Calu3 (cell line): ENCODE measurements around the gene SLBP. TPM values are rescaled to one million over a fixed set of nuclear protein-coding genes. Genes with fewer than 3 reads are reported as not detected.

Source experiments
- BruUV-seq: library from RNA; stranded (reverse); fragments of 400-500 nt; replicated peaks from 2 replicates; lab custom pipeline; 2021; lab: Mats Ljungman, UMichigan
- CTCF ChIA-PET: fragments of 300-600 bp; sonication (Branson Sonifier 250); formaldehyde crosslinking; loops from one replicate; lab custom pipeline; 2022; ENCODE audit warnings: antibody characterized with exemption; lab: Charles Lee
- DNase-seq: peaks from one replicate; pipeline ENCODE4 v3.0.0; 2022
- H3K27ac Mint-ChIP-seq: one replicate; pipeline ENCODE4 v1.8.0; 2022; ENCODE audit warnings: mixed read lengths; ENCODE audit not compliant: unreplicated experiment
- H3K27me3 Mint-ChIP-seq: one replicate; pipeline ENCODE4 v1.8.0; 2022; ENCODE audit warnings: mixed read lengths; ENCODE audit not compliant: unreplicated experiment
- H3K36me3 Mint-ChIP-seq: one replicate; pipeline ENCODE4 v1.8.0; 2022; ENCODE audit warnings: mild to moderate bottlenecking, moderate library complexity, mixed read lengths; ENCODE audit not compliant: insufficient read depth, unreplicated experiment
- H3K4me1 Mint-ChIP-seq: one replicate; pipeline ENCODE4 v1.8.0; 2022; ENCODE audit warnings: mild to moderate bottlenecking, low read depth, mixed read lengths; ENCODE audit not compliant: unreplicated experiment
- H3K4me3 Mint-ChIP-seq: one replicate; pipeline ENCODE4 v1.8.0; 2022; ENCODE audit warnings: mild to moderate bottlenecking, low read depth, moderate library complexity, mixed read lengths; ENCODE audit not compliant: unreplicated experiment
- H3K9me3 Mint-ChIP-seq: one replicate; pipeline ENCODE4 v1.8.0; 2022; ENCODE audit warnings: low read depth, mixed read lengths; ENCODE audit not compliant: unreplicated experiment
- intact Hi-C: fragments of 100-400 bp; cut with micrococcal nuclease; formaldehyde crosslinking; loops from one replicate; pipeline ENCODE4 v1.10.0; 2022; ENCODE audit not compliant: unreplicated experiment
- total RNA-seq: library from RNA; stranded (reverse); gene quantifications from 2 replicates; pipeline ENCODE4 v1.2.3, GENCODE V29; 2022
- TF ChIP-seq, protein P1 (sequence below): fragments of 200-600 bp; IDR thresholded peaks from one replicate; pipeline ENCODE4 v1.8.0; 2022; ENCODE audit warnings: antibody characterized with exemption; ENCODE audit not compliant: unreplicated experiment

SLBP gene
- total RNA-seq, 1 experiment from 2014 or later, result 46.1 TPM

DNA sequence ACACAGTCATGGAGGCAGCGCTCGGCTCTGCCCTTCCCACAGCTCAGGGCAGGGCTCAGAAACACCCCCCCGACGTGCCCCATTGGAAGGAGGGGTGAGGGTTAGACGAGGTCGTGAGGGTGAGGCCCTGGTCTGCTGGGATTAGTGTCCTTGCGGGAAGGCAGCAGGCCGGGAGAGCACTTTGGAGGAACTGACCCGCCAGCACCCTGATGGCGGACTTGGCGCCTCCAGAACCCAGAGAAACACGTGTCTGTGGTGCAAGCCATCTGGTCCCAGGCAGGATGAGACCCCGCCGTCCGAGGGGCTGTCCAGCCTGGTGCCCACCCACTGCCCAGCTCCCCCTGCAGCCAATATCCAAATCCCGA, 35.5 kb upstream of the SLBP start:
- TF ChIP-seq, protein P1, sequence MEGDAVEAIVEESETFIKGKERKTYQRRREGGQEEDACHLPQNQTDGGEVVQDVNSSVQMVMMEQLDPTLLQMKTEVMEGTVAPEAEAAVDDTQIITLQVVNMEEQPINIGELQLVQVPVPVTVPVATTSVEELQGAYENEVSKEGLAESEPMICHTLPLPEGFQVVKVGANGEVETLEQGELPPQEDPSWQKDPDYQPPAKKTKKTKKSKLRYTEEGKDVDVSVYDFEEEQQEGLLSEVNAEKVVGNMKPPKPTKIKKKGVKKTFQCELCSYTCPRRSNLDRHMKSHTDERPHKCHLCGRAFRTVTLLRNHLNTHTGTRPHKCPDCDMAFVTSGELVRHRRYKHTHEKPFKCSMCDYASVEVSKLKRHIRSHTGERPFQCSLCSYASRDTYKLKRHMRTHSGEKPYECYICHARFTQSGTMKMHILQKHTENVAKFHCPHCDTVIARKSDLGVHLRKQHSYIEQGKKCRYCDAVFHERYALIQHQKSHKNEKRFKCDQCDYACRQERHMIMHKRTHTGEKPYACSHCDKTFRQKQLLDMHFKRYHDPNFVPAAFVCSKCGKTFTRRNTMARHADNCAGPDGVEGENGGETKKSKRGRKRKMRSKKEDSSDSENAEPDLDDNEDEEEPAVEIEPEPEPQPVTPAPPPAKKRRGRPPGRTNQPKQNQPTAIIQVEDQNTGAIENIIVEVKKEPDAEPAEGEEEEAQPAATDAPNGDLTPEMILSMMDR, result no peak
- H3K9me3 Mint-ChIP-seq, result no peaks in the 10 kb centered on the region
- DNase-seq, result no peak
- no peaks in the 10 kb centered on the region for H3K27me3 Mint-ChIP-seq
- no peaks in the 10 kb centered on the region for H3K4me1 Mint-ChIP-seq
- H3K27ac Mint-ChIP-seq, result no peak overlapping the region
- CTCF ChIA-PET, result interaction anchor here (0.9 to 2.6 kb wide), 5 partner anchors 20 to 163 kb away, joined by 3 to 18 read pairs (median 4); no protein-coding TSS in a partner anchor
- no TSS peak for BruUV-seq
- peaks cover 17% of the 10 kb centered on the region for H3K36me3 Mint-ChIP-seq
- intact Hi-C loops, result no loop called here
- no peak overlapping the region for H3K4me3 Mint-ChIP-seq

DNA sequence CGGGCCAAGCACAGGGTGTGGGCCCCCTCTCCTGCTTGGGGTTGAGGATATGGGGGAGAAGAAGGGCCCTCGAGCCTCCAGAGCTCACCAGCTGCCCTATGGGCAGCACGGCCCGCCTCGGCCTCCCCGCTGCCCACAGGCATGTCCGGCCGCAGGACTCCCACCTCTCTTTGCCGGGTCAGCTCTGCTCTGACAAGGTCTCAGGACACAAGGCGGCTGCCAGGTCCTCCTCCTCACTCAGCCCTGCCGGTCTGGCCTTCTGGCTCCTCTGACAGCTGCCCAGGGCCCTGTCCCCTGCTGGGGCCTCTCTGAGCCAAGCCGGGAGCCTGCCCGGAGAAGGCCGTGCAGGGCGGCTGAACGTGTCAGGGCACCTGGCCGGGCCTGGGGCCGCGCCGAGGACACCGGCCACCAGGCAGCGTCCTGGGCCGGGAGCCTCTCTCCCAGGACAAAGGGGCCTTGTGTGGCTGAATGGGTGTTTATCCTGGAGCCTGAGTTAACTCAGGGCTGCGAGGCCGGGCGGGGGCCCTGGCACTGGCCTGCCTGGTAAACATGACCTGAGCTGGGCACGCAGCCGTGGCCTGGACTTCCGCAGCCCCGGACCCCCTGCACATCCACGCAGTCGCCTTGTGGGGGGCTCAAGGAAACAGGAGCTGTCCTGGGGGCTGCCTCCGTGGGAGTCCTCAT, 34.9 kb upstream of the SLBP start:
- no peaks in the 10 kb centered on the region for H3K9me3 Mint-ChIP-seq
- intact Hi-C loops, result no loop called here
- peaks cover 21% of the 10 kb centered on the region for H3K36me3 Mint-ChIP-seq
- BruUV-seq, result no TSS peak
- CTCF ChIA-PET, result interaction anchor here (0.9 to 2.6 kb wide), 5 partner anchors 20 to 164 kb away, joined by 3 to 18 read pairs (median 4); no protein-coding TSS in a partner anchor
- H3K4me1 Mint-ChIP-seq, result no peaks in the 10 kb centered on the region
- TF ChIP-seq, protein P1, result no peak
- no peaks in the 10 kb centered on the region for H3K27me3 Mint-ChIP-seq
- peak; percentile 68 for DNase-seq
- H3K4me3 Mint-ChIP-seq, result no peak overlapping the region
- H3K27ac Mint-ChIP-seq, result no peak overlapping the region

DNA sequence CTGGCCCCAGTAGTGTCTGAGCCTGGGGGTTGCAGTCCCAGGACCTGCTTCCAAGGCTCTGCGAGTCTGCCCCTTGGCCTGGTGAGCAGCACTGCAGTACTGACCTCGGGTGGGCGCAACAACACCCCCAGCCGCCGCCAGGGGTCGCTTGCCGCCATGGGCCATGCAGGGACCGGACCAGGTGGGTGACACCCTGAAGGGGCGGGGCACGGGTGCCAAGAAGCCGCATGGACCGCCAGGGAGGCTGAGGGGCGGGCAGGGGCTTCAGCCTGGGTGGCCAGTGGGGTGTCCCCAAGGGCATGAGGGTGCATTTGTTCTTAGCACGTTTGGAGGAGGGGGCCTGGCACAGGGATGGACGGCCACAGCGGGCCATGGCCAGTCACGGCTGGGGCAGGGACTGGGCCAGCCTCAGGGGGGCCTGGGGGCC, 34.2 kb upstream of the SLBP start:
- peaks cover 22% of the 10 kb centered on the region for H3K36me3 Mint-ChIP-seq
- H3K4me3 Mint-ChIP-seq, result no peak overlapping the region
- no peak overlapping the region for H3K27ac Mint-ChIP-seq
- TF ChIP-seq, protein P1, result peak; percentile 61
- intact Hi-C loops, result no loop called here
- peak; percentile 91 for DNase-seq
- CTCF ChIA-PET, result no interaction called here
- H3K9me3 Mint-ChIP-seq, result no peaks in the 10 kb centered on the region
- no peaks in the 10 kb centered on the region for H3K4me1 Mint-ChIP-seq
- no TSS peak for BruUV-seq
- H3K27me3 Mint-ChIP-seq, result no peaks in the 10 kb centered on the region

DNA sequence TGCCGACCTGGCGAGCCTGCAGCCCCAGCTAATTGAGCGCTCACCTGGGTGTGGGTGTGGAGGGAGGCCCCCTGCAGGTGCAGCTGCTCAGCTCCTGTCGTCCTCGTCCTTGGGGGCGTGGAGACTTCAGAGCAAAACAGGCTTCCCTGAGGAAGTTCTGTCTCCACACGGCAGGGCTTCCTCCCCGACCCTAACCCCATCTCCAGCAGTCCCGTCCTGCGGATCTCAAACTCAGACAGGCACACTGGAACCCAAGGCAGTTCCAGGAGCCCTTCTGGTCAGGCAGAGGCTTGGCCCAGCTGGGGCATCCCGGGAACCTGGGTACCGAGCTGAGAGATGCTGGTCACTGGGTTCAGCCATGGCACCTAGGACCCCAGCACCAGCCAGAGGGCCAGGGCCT, 33.6 kb upstream of the SLBP start:
- intact Hi-C loops, result no loop called here
- H3K36me3 Mint-ChIP-seq, result peaks cover 27% of the 10 kb centered on the region

More for the DNA sequence above, 33.6 kb upstream of the SLBP start:
- Mint-ChIP-seq H3K27me3 (no peaks in the 10 kb centered on the region), H3K9me3 (no peaks in the 10 kb centered on the region), H3K27ac (no peak overlapping the region), H3K4me1 (no peaks in the 10 kb centered on the region), H3K4me3 (no peak overlapping the region)
- no peak for DNase-seq
- CTCF ChIA-PET, result interaction anchor here (0.8 kb wide), 1 partner anchor 63 kb away, joined by 3 read pairs; no protein-coding TSS in a partner anchor
- TF ChIP-seq, protein P1, result no peak
- no TSS peak for BruUV-seq
